GM23338 (cell line): Measurements from ENCODE around the gene PIP5K1C. TPM values are rescaled to one million over a fixed set of nuclear protein-coding genes. Genes with fewer than 3 reads are reported as not detected.

Experiments used
- CREB1 ChIP-seq: fragments of 250-450 bp; sonication (Bioruptor Pico); IDR thresholded peaks from 2 replicates; pipeline ENCODE4 v1.5.0; 2020; ENCODE audit warnings: low read depth, mild to moderate bottlenecking, moderate library complexity
- CTCF ChIP-seq, 2 experiments: fragments of 200-600 bp in 1 of 2; sonication (generic) in 1 of 2; conservative IDR thresholded peaks; 2 replicates each; pipeline versions ENCODE4 v1.5.1 to v1.6.1; 2016 to 2017; ENCODE audit warnings: antibody characterized with exemption in 2 of 2, low read depth in 2 of 2, mild to moderate bottlenecking in 2 of 2, moderate library complexity in 1 of 2
- ETS1 ChIP-seq: IDR thresholded peaks from 2 replicates; pipeline ENCODE4 v1.6.1; 2016; ENCODE audit warnings: antibody characterized with exemption
- EZH2phosphoT487 ChIP-seq: fragments of 200-600 bp; sonication (generic); IDR thresholded peaks from one replicate; pipeline ENCODE4 v1.8.1; 2018; ENCODE audit warnings: antibody characterized with exemption; ENCODE audit not compliant: unreplicated experiment
- NANOG ChIP-seq: IDR thresholded peaks from 2 replicates; pipeline ENCODE4 v1.6.1; 2016; ENCODE audit warnings: antibody characterized with exemption, borderline replicate concordance
- POLR2AphosphoS5 ChIP-seq: IDR thresholded peaks from 2 replicates; pipeline ENCODE4 v1.6.1; 2016; ENCODE audit warnings: antibody characterized with exemption, low read depth
- STAT1 ChIP-seq: IDR thresholded peaks from one replicate; pipeline ENCODE4 v1.6.1; 2016; ENCODE audit warnings: antibody characterized with exemption; ENCODE audit not compliant: unreplicated experiment
- ZNF114 ChIP-seq: fragments of 250-450 bp; sonication (Bioruptor Pico); IDR thresholded peaks from 2 replicates; pipeline ENCODE4 v1.5.0; 2020; ENCODE audit warnings: mild to moderate bottlenecking, moderate library complexity
- ZNF462 ChIP-seq: fragments of 250-450 bp; sonication (Bioruptor Pico); IDR thresholded peaks from 2 replicates; pipeline ENCODE4 v1.5.0; 2020; ENCODE audit warnings: mild to moderate bottlenecking, moderate library complexity
- polyA plus RNA-seq: library from polyadenylated mRNA; unstranded; fragments of >200 nt; fragmentation: Nextera tagmentation; extraction: Ambion mirVana; gene quantifications from 2 replicates; pipeline ENCODE4 v1.2.1, GENCODE V29; 2016
- total RNA-seq: library from RNA; depleted of rRNA; stranded (reverse); fragments of >200 nt; shearing (Covaris generic); gene quantifications from 2 replicates; pipeline ENCODE4 v1.2.3, GENCODE V29; 2014

Gene PIP5K1C
- total and polyA plus RNA-seq, 2 experiments from 2014 or later: 11.8 to 46.7 TPM

- TF ChIP-seq ZNF462 (CRISPR knock-in tag): no peak
- no peak for TF ChIP-seq STAT1
- no peak for TF ChIP-seq POLR2AphosphoS5
- TF ChIP-seq NANOG: no peak
- no peak for TF ChIP-seq CTCF (conservative IDR thresholded peaks at IDR 0.05; ENCODE audit: low read depth in 2 of 2)
- no peak for TF ChIP-seq ZNF114 (CRISPR knock-in tag)
- TF ChIP-seq EZH2phosphoT487: no peak
- TF ChIP-seq CREB1 (CRISPR knock-in tag): no peak
- TF ChIP-seq ETS1: no peak
Observed at GRCh38 chr19:3615524-3616135, 84.6 kb downstream of the PIP5K1C start (continued).
